Measurements from ENCODE around the gene STPG3.

The STPG3 gene

GRCh38 chr9:137302449-137303150, 51.5 kb downstream of the STPG3 start:
- no peak for DNase-seq (ENCODE audit: low read depth)
